ENCODE results near the gene RNF157.
"Not testable (repeated sequence)": the region's sequence is repeated elsewhere in the genome, so short reads cannot be mapped to it uniquely, and the experiment has no call there.

RNF157 gene

DNA sequence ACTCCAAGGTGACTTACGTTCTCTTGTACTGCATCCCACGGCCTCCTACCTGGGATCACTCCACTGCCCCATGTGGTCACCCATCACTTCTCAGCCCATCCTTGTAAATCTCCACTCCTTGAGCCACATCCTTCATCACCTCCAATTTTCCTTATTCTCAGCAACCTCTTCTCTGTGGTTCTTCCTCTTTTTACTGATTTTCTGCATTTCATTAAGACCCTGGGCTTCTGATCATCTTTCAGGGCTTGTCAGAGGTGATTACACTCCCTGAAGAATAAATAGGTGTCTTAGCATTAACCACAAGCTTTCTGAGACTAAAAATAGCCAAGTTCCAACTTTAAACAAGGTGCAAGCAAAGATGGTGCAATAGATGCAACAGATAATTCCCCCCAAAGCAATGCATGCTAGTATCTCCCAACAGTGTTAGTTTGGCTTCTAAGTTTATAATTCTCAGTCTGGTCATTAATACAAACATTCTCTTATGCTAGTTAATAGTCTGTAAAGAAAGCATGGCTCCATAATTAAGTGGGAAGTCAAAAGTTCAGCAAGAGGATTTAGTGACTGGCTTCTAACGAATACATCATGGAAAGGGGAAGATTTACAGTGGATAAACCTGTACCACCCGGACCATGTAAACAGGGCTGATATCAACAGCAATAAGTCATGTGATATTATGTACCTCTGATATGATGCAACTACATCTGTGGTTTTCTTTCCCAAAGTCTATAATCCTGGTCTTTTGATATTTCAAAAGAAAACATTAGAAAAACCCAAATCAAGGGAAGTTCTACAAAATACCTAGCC lies 51.9 kb downstream of the RNF157 start:
- DNase-seq: no peak

GRCh38 chr17:76186774-76187173 lies 53.5 kb downstream of the RNF157 start:
- not testable (repeated sequence) for DNase-seq

DNA sequence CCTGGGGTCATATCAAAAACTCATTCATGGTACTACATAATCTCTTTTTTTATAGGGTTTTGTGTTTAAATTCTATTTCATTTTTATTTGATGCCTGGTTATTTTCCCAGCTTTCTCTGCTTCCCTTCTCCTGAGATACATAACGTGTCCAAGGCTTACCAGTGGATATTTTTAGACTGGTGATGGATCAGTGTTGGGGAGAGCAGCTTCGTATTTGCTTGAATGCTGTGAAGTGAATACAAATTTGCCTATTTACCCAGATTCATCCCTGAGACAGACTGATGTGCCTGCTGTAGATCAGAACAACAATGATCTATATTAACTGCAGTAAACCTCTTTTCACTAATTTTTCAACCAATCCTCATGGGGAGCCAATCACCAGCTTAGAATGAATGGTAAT lies 56.0 kb downstream of the RNF157 start:
- no peak for DNase-seq

DNA sequence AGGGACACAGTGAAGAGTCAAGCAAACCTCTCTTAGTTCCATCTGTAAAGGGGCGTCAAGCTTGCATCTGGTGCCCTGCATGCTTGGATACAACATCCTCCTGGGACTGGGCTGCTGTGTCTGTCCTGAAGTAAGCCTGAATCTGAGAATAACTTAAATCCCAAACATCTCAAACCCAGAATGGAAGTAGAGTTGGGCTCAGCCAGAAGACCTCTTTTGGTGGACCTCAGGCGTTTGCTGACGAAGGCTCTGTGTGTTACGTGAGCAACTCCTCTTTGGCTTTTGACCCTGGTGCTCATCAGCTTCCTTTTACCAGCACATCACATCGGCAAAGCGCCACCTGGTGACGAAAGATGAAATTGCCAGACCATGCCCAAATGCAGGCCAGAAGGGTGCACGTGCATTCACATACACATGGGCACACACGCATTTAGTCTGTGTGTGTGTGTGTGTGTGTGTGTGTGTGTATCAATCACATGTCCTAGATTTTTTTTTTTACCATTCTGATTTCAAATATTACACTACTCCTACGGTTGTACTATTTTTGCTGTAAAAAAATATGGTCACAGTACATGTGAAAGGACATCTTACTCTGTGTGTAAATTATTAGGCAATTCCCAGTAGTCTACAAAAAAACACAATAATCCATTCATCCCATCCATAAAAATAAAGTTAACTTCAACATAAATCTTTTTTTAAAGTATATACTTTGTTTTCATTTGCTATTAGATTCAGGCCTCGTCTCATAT lies 58.1 kb downstream of the RNF157 start:
- DNase-seq: peak; percentile 93

DNA sequence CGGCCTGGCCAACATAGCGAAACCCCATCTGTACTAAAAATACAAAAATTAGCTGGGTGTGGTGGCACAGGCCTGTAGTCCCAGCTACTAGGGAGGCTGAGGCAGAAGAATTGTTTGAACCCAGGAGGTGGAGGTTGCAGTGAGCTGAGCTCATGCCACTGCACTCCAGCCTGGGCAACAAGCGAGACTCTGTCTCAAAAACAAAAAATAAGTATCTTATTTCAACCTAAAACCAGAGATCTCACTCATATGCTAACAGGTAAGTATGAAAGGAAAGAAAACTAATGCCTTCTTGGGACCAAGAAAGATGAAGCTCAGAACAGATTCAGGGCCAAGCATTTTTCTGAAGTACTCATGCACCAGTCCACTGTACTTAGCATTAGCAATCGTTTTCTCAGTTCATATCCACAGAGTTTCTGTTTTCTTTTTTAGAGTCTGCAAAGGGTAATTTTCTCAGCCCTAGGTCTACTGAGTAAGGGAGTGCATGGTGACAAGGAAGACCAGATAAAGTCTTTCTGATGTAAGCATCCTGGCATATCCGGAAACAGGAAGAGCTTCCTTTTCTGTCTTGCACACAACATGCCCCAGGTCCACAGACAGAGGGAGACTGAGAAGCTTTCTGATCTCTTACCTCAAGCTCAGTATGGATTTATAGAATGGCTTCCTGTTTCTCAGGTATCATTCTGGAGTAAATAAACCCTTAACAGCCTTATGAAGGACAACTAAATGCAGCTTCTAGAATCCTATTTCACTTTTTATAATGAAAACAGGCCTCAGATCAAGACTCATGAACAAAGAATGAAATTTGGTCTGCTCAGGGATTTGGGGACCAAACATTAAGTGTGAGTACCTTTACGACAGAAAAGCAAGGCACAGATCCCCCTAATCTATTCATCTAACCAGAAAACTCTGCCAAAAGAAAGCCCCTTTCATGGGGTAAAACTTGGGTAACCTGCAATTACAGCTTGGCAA lies 60.5 kb downstream of the RNF157 start:
- DNase-seq: no peak

- no peak for DNase-seq
Observed at GRCh38 chr17:76178124-76178523, 62.2 kb downstream of the RNF157 start.

GRCh38 chr17:76176701-76177574 lies 63.4 kb downstream of the RNF157 start:
- no peak for DNase-seq

- DNase-seq: no peak
Observed at GRCh38 chr17:76174037-76174436, 66.3 kb downstream of the RNF157 start.

GRCh38 chr17:76173474-76173873 lies 66.8 kb downstream of the RNF157 start:
- DNase-seq: no peak

DNA sequence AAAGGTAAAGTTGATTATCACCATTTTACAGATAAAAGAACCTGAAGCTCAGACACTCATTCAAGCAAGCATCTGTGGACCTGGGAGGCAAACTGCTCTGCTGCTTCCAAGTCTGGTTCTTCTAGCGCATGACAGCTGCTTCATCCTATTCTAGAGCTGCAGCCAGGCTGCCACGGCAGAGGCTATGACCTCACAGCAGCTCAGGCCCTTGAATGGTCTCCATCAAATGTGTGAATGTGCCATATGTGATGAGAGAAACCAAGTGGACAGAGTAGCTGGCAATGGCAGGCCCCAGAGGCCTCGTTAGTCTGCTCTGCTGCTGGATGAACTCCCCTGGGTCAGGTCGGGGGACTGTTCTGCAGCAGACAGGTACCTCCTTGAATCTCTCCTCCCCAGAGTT lies 68.6 kb downstream of the RNF157 start:
- no peak for DNase-seq

GRCh38 chr17:76170114-76170513 lies 70.2 kb downstream of the RNF157 start:
- no peak for DNase-seq

GRCh38 chr17:76166906-76167305 lies 73.4 kb downstream of the RNF157 start:
- no peak for DNase-seq

DNA sequence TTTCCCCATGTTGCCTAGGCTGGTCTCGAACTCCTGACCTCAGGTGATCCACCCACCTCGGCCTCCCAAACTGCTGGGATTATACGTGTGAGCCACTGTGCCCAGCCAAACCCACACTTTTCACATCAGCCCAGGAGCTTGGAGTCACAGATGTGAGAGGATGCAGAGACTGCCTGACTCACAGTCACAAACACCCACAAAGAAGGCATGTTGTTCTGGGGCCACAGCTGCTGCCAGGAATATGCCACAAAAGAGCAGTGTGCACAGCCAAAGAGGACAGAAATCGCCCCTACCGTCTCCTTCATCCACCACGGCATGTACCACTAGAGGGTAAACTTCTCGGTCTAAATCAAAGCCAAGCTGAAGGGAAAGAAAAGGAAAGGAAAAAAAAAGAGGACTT lies 74.1 kb downstream of the RNF157 start:
- no peak for DNase-seq

GRCh38 chr17:76164331-76164730 lies 76.0 kb downstream of the RNF157 start:
- DNase-seq: no peak

DNA sequence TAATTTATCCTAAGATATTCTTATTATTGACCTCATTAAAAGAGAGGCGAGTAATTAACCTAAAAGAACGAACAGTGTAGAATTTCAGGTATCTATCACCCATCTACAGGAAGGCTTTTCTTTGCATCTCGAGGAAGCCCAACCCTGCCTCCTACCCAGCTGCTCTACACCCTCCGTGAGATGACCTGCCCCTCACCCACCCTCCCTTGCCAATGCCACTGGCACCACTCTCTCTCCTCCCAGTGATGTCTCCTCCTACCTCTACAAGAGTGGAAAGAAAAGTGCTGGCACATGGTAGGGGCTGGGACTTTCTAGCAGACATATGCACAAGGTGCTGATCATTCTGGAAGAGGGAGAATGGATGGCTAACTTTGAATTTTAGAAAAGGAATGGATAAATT lies 76.4 kb downstream of the RNF157 start:
- DNase-seq: no peak

- DNase-seq: no peak
Observed at GRCh38 chr17:76161619-76162266, 78.5 kb downstream of the RNF157 start.

DNA sequence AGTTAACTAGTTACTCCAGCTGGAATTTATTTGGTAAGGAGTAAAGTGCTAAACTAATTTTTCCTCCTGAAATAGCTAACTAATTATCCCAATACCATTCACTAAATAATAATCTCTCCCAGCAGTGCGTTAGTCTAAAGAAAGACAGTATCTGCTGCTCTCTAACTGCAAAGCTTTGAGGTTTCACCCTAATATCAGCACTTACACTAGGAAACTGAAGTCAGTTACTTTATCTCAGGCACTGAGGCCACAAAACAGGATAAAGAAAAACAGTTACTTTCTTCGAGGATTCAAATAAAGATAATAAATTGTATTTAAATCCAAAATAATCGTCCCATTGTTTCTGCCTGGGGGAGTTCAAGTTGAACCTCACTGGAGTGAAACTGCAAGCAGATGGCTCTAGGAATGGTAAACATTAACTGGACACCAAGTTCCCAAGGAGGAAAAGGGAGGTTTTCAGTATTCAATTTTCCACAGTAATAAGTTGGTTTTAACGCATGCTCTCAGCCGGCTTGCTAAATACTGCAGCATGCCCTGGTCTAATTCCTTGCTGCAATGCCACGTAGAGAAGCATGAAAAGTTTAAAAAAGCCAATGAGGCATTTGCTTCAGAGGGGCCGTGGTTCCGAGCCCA lies 79.3 kb downstream of the RNF157 start:
- no peak for DNase-seq

DNA sequence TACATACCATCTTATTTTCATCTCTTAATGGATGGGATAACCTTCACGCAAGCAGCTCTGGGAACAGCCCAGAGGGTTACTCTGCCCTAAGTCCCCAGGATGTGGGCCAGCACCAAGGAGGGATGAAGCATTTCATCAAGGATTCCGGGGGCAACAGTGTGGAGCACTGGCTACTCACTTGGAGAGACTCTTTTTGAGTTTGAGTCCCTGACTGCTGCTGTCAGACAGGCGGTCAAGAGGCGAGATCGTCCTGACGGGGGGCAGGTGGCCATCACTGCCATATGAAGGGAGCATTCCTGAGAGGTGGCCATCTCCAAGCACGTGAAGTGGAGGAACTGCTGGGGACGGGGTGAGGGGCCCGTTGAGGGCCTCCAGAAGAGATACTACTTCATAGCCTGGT lies 81.1 kb downstream of the RNF157 start:
- DNase-seq: no peak

DNA sequence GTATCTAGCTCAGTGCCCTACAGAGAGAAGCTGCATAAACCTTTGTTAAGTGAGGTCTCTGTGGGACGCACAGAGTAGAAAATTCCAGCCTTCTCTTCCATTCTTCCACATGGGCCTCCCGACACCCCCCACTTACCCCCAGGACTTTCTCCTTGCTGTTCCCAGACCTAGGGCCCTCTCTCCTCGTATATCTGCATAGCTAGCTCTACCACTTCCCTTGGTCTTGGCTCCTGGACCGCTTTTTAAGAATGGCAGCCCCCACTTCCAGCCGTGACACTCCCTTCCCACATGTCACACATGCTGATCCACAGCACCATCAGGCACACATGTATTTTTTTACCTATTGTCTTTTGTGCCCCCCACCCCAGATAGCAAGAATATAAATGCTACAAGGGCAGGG lies 82.5 kb downstream of the RNF157 start:
- no peak for DNase-seq

DNA sequence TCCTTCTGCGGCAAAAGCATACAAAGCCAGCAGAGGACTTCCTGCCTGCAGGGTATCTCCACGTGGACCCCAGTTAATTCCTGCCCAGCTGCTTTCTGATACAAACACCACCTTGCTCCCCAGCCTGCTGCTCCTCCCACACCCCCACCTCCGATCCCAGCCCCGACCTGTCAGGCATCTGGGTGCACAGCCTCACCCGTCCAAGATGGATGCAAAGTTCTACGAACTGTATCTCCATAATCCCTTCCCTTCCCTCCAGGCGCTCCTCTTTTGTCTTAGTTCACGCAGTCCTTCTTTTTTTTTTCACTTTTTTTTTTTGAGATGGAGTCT lies 83.7 kb downstream of the RNF157 start:
- DNase-seq: no peak

DNA sequence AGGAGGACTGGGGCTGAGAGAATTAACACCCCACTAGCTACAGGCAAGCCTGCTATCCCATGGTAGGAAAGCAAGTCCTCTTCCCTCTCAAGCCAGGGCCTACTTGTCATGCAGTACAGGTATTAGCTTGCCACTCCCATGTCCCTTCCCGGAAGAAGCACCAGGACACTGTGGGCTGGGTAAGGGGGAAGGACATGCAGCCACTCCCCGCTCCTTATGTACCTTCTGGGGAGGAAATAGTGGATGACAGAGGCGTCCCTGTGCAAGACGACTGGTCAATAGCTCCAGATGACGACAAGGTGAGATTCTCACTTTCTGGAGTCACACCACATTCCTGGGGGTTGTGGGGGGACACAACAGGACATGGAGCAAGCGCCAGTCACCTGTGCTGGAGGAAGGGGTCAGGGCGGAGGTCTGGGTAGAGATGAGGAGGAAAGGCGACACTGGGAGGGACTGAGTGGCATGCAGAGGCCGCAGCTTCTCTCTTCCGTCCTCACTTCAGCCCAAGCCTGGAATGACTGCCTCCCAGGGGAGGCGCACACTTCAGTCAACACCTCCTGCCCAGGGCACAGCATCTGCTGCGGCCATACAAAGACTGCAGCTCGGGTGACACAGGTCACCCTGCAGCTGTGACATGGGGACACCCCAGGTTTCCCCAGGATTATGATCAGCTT lies 84.2 kb downstream of the RNF157 start:
- DNase-seq: no peak
